Effector memory CD4-positive, alpha-beta T cell (primary cell): Measurements from ENCODE around the gene BRINP3.

Experiments used
- DNase-seq, 3 donors: peaks; one replicate each; pipeline ENCODE4 v3.0.0-alpha.2; 2020
- H3K27ac ChIP-seq: 2 replicates; pipeline ENCODE4 v1.7.0; 2013; ENCODE audit warnings: mild to moderate bottlenecking, low read length, moderate library complexity; ENCODE audit not compliant: insufficient read depth, poor library complexity, severe bottlenecking
- H3K27me3 ChIP-seq: replicated peaks from 2 replicates; pipeline ENCODE4 v1.7.0; 2013; ENCODE audit warnings: mild to moderate bottlenecking, low read length; ENCODE audit not compliant: insufficient read depth, control insufficient read depth, poor library complexity, severe bottlenecking
- H3K36me3 ChIP-seq: 2 replicates; pipeline ENCODE4 v1.7.0; 2013; ENCODE audit warnings: mild to moderate bottlenecking, low read length, moderate library complexity; ENCODE audit not compliant: control insufficient read depth, insufficient read depth
- H3K4me1 ChIP-seq: 2 replicates; pipeline ENCODE4 v1.7.0; 2013; ENCODE audit warnings: low read length, mild to moderate bottlenecking; ENCODE audit not compliant: control insufficient read depth, insufficient read depth, poor library complexity, severe bottlenecking
- H3K4me3 ChIP-seq: 2 replicates; pipeline ENCODE4 v1.7.0; 2013; ENCODE audit warnings: low read length, low read depth, mild to moderate bottlenecking; ENCODE audit not compliant: insufficient read depth, poor library complexity, severe bottlenecking
- H3K9me3 ChIP-seq: 2 replicates; pipeline ENCODE4 v1.7.0; 2013; ENCODE audit warnings: mild to moderate bottlenecking, low read length, moderate library complexity; ENCODE audit not compliant: control insufficient read depth

BRINP3 gene

GRCh38 chr1:190049314-190049713 is 428.4 kb downstream of the BRINP3 start:
- H3K27ac ChIP-seq: no peak overlapping the region

More at GRCh38 chr1:190049314-190049713, 428.4 kb downstream of the BRINP3 start:
- no peaks in the 10 kb centered on the region for H3K9me3 ChIP-seq
- H3K27me3 ChIP-seq: no peaks in the 10 kb centered on the region
- H3K4me3 ChIP-seq: no peak overlapping the region
- no peak for DNase-seq
- H3K4me1 ChIP-seq: no peaks in the 10 kb centered on the region
- H3K36me3 ChIP-seq: no peaks in the 10 kb centered on the region
